Measurements from ENCODE around the gene ATG9B. TPM values are rescaled to one million over a fixed set of nuclear protein-coding genes. Genes with fewer than 3 reads are reported as not detected.

The ATG9B gene
- total RNA-seq, 4 donors from 2014 or later, result 0.15 to 0.31 TPM; not detected in 2

GRCh38 chr7:150967349-150967748 lies 56.9 kb downstream of the ATG9B start:
- WGBS, 2 donors (ENCODE audit: low coverage in 1 of 2), result 27 to 46% methylated on average over 6 of the region's 6 CpGs
- peak overlapping the region in 2 of 4 donors; percentile 11 to 38 for H3K27ac ChIP-seq
- no peaks in the 10 kb centered on the region for H3K36me3 ChIP-seq
- TF ChIP-seq POLR2A (IDR thresholded peaks at IDR 0.05) (no peak), CTCF (IDR thresholded peaks at IDR 0.05) (no peak), POLR2AphosphoS5 (IDR thresholded peaks at IDR 0.05) (peak; percentile 15), EP300 (IDR thresholded peaks at IDR 0.05) (no peak)
- peaks cover 0 to 99% (median 63%) of the 10 kb centered on the region in 3 donors for H3K4me1 ChIP-seq
- H3K9me3 ChIP-seq, result no peaks in the 10 kb centered on the region
- no peak for ATAC-seq
- no peak overlapping the region for H3K4me3 ChIP-seq
- no peaks in the 10 kb centered on the region for H3K27me3 ChIP-seq

DNA sequence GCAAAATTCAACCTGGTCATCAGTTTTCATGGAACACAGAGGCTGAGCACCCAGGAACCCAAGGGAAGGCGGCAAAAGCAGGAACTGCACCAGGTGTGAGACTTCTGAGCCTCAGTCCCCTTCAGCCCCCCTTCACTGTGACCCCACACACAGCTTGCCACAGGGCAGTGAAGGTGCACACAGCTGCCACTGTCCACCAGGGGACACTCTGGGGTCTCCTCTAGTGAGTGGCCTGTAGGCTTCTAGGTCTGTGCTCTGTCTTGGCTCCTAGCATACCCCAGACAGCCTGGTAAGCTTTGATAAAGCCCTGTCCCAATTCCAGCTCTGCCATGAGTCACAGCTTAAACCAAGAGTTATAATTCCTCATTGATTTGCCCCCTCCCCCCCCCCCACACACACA lies 58.3 kb downstream of the ATG9B start:
- H3K9me3 ChIP-seq, result no peaks in the 10 kb centered on the region
- H3K27ac ChIP-seq, result peak overlapping the region in 2 of 4 donors; percentile 77 to 81
- no CpG with 5 or more reads among the region's 1 CpG for WGBS, 2 donors (ENCODE audit: low coverage in 1 of 2)
- ATAC-seq, result no peak
- TF ChIP-seq EP300 (IDR thresholded peaks at IDR 0.05) (no peak), CTCF (IDR thresholded peaks at IDR 0.05) (peak in 2 of 4 experiments; percentile 20 to 39), POLR2A (IDR thresholded peaks at IDR 0.05) (no peak), POLR2AphosphoS5 (IDR thresholded peaks at IDR 0.05) (no peak)
- H3K27me3 ChIP-seq, result no peaks in the 10 kb centered on the region
- H3K4me1 ChIP-seq, result peaks cover 0 to 99% (median 56%) of the 10 kb centered on the region in 3 donors
- H3K36me3 ChIP-seq, result no peaks in the 10 kb centered on the region
- no peak overlapping the region for H3K4me3 ChIP-seq

GRCh38 chr7:150965273-150965830 lies 58.9 kb downstream of the ATG9B start:
- no peak for TF ChIP-seq EP300 (IDR thresholded peaks at IDR 0.05)
- Histone ChIP-seq H3K4me3 (no peak overlapping the region), H3K27ac (peak overlapping the region in 3 of 4 donors; percentile 77 to 81 (median 77)), H3K4me1 (peaks cover 0 to 98% (median 49%) of the 10 kb centered on the region in 3 donors), H3K27me3 (no peaks in the 10 kb centered on the region), H3K36me3 (no peaks in the 10 kb centered on the region), H3K9me3 (no peaks in the 10 kb centered on the region)
- 42% methylated on average over 5 of the region's 16 CpGs; no CpG with 5 or more reads in 1 of the 2 donors for WGBS, 2 donors (ENCODE audit: low coverage in 1 of 2)
- ATAC-seq, result no peak

Other genes with a start within 250 kb of the ATG9B start
- 10 to 100 TPM; 18.2 to 69.3 (median 52.6) TPM for gene TMEM176B, start 224.1 kb downstream of the ATG9B start, total RNA-seq
- gene TMEM176A, start 223.7 kb downstream of the ATG9B start, total RNA-seq, result 10 to 100 TPM in 3 of 4 donors, 1 to 10 TPM in 1; 6.5 to 42.4 (median 28.7) TPM
- gene AOC1, start 172.0 kb downstream of the ATG9B start, total RNA-seq, result under 1 TPM in 2 of 4 donors, not detected in 2; 0.69 TPM
- gene KCNH2, start 46.2 kb downstream of the ATG9B start, total RNA-seq, result 10 to 100 TPM; 26.6 to 63.8 (median 36.3) TPM
- 10 to 100 TPM in 2 of 4 donors, 1 to 10 TPM in 2; 6.8 to 29.4 (median 13.5) TPM for gene NOS3, start 33.5 kb downstream of the ATG9B start, total RNA-seq
- 10 to 100 TPM; 13.2 to 33.0 (median 18.8) TPM for gene ABCB8, start 4.0 kb upstream of the ATG9B start, total RNA-seq
- 1 to 10 TPM in 3 of 4 donors, not detected in 1; 1.7 to 3.1 (median 2.1) TPM for gene ASIC3, start 24.0 kb upstream of the ATG9B start, total RNA-seq
- gene CDK5, start 33.4 kb upstream of the ATG9B start, total RNA-seq, result 1 to 10 TPM; 3.4 to 8.8 (median 6.4) TPM
- 100 to 1,000 TPM in 2 of 4 donors, 10 to 100 TPM in 2; 77.8 to 152 (median 95.7) TPM for gene SLC4A2, start 35.1 kb upstream of the ATG9B start, total RNA-seq
- 10 to 100 TPM; 51.3 to 82.2 (median 60.8) TPM for gene FASTK, start 56.3 kb upstream of the ATG9B start, total RNA-seq
- 10 to 100 TPM; 38.4 to 57.2 (median 44.7) TPM for gene TMUB1, start 59.0 kb upstream of the ATG9B start, total RNA-seq
- gene AGAP3, start 62.0 kb upstream of the ATG9B start, total RNA-seq, result 10 to 100 TPM; 36.3 to 68.2 (median 55.7) TPM
- not detected for gene GBX1, start 143.2 kb upstream of the ATG9B start, total RNA-seq
- not detected for gene ASB10, start 162.8 kb upstream of the ATG9B start, total RNA-seq
- not detected for gene H2BK1, start 186.0 kb upstream of the ATG9B start, total RNA-seq
- 10 to 100 TPM; 30.5 to 43.1 (median 36.5) TPM for gene ABCF2, start 202.7 kb upstream of the ATG9B start, total RNA-seq
- 10 to 100 TPM; 18.0 to 38.1 (median 25.7) TPM for gene CHPF2, start 208.0 kb upstream of the ATG9B start, total RNA-seq
- 10 to 100 TPM; 23.6 to 45.1 (median 39.8) TPM for gene SMARCD3, start 224.2 kb upstream of the ATG9B start, total RNA-seq

All from gastroesophageal sphincter (tissue), 4 donors.